ENCODE measurements around the gene SLC26A11.
"Not testable (repeated sequence)": the region's sequence is repeated elsewhere in the genome, so short reads cannot be mapped to it uniquely, and the experiment has no call there.

The SLC26A11 gene

GRCh38 chr17:80295146-80295545 lies 74.9 kb downstream of the SLC26A11 start:
- Mint-ChIP-seq H3K4me3 (no peak overlapping the region), H3K27me3 (ENCODE audit: low read depth, poor library complexity) (peaks cover 5% of the 10 kb centered on the region), H3K36me3 (ENCODE audit: low read depth) (peaks cover 29% of the 10 kb centered on the region), H3K9me3 (peaks cover under 1% of the 10 kb centered on the region), H3K4me1 (peaks cover 42% of the 10 kb centered on the region), H3K27ac (no peak overlapping the region)
- no peak for TF ChIP-seq CTCF (IDR thresholded peaks at IDR 0.05)
- DNase-seq = no peak

DNA sequence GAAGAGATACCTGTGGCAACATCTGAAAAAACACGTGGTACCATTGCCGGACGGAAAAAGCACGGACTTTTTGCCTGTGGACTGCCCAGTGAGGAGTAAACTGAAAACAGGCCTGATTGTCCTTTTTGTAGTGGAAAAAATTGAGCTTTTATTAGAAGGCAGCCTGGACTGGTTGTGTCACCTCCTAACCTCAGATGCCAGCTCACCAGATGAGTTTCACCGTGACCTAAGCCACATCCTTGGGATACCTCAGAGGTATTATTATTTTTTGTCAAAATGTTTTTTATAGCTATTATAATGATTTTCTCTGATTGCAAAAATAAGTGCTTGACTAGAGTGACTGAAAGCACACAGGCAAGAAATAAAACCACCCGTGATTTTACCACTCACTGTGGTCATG lies 75.3 kb downstream of the SLC26A11 start:
- Mint-ChIP-seq H3K4me1 (peaks cover 38% of the 10 kb centered on the region), H3K27me3 (ENCODE audit: low read depth, poor library complexity) (peaks cover 3% of the 10 kb centered on the region), H3K27ac (no peak overlapping the region), H3K9me3 (peaks cover 4% of the 10 kb centered on the region), H3K4me3 (no peak overlapping the region), H3K36me3 (ENCODE audit: low read depth) (peaks cover 29% of the 10 kb centered on the region)
- no peak for DNase-seq
- TF ChIP-seq CTCF (IDR thresholded peaks at IDR 0.05) = no peak

GRCh38 chr17:80296221-80296620 lies 76.0 kb downstream of the SLC26A11 start:
- no peak overlapping the region for H3K4me3 Mint-ChIP-seq
- H3K27me3 Mint-ChIP-seq (ENCODE audit: low read depth, poor library complexity) = peaks cover 3% of the 10 kb centered on the region
- H3K27ac Mint-ChIP-seq = peak overlapping the region; percentile 79
- DNase-seq = no peak
- peaks cover 35% of the 10 kb centered on the region for H3K4me1 Mint-ChIP-seq
- peaks cover 33% of the 10 kb centered on the region for H3K36me3 Mint-ChIP-seq (ENCODE audit: low read depth)
- peaks cover 11% of the 10 kb centered on the region for H3K9me3 Mint-ChIP-seq
- TF ChIP-seq CTCF (IDR thresholded peaks at IDR 0.05) = no peak

GRCh38 chr17:80297996-80298560 lies 77.9 kb downstream of the SLC26A11 start:
- Mint-ChIP-seq H3K4me3 (no peak overlapping the region), H3K9me3 (peaks cover 27% of the 10 kb centered on the region), H3K36me3 (ENCODE audit: low read depth) (peaks cover 45% of the 10 kb centered on the region), H3K27me3 (ENCODE audit: low read depth, poor library complexity) (peaks cover 3% of the 10 kb centered on the region), H3K4me1 (peaks cover 16% of the 10 kb centered on the region), H3K27ac (peak overlapping the region; percentile 86)
- no peak for DNase-seq
- TF ChIP-seq CTCF (IDR thresholded peaks at IDR 0.05) = no peak

- peaks cover 59% of the 10 kb centered on the region for H3K36me3 Mint-ChIP-seq (ENCODE audit: low read depth)
- not testable (repeated sequence) for H3K27me3 Mint-ChIP-seq (ENCODE audit: low read depth, poor library complexity); DNase-seq; H3K27ac Mint-ChIP-seq; H3K4me3 Mint-ChIP-seq; H3K4me1 Mint-ChIP-seq
- H3K9me3 Mint-ChIP-seq = peaks cover 40% of the 10 kb centered on the region
These were observed 79.3 kb downstream of the SLC26A11 start for GRCh38 chr17:80299350-80300100.

- H3K27ac Mint-ChIP-seq; DNase-seq; H3K4me3 Mint-ChIP-seq; H3K27me3 Mint-ChIP-seq (ENCODE audit: low read depth, poor library complexity): not testable (repeated sequence)
- H3K4me1 Mint-ChIP-seq = peaks cover 11% of the 10 kb centered on the region
- peaks cover 50% of the 10 kb centered on the region for H3K9me3 Mint-ChIP-seq
- H3K36me3 Mint-ChIP-seq (ENCODE audit: low read depth) = peaks cover 70% of the 10 kb centered on the region
These were observed 80.5 kb downstream of the SLC26A11 start for GRCh38 chr17:80300756-80301155.
